DMS153 treated with DMSO at 0.1 percent for 48 hours (cell line): ENCODE results near the gene GABBR2.

Source experiments
- DNase-seq: peaks from one replicate; lab custom pipeline; 2025; ENCODE audit not compliant: unreplicated experiment; lab: John Stamatoyannopoulos, UW

Gene GABBR2

GRCh38 chr9:98708933-98709911 lies at the start of gene GABBR2:
GABBR2 (minus strand) TSS chr9:98708935; CDS start chr9:98708737, 198 bp downstream.
- no peak for DNase-seq

- no peak for DNase-seq
Measured at GRCh38 chr9:98755006-98755618, 46.4 kb upstream of the GABBR2 start.

DNA sequence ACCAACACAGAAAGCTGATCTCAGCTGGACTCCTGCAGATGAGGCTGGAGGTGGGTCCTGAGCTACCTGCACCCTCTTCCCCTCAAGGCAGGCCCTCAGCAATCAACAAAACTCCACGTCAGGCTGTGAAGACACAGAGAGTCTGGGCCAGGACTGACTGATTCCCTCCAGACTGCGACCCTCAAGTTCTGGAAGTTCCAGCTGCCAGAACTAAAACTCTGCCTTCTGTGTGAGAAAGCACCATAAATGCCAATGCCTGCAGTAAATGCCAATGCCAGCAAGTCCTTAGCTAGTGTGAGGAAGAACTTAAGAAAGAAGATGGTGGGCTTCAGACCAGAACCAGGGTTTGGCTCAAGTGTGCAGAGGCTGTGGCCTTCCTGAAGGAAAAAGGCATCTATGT lies 42.5 kb upstream of the GABBR2 start:
- DNase-seq, result no peak

DNA sequence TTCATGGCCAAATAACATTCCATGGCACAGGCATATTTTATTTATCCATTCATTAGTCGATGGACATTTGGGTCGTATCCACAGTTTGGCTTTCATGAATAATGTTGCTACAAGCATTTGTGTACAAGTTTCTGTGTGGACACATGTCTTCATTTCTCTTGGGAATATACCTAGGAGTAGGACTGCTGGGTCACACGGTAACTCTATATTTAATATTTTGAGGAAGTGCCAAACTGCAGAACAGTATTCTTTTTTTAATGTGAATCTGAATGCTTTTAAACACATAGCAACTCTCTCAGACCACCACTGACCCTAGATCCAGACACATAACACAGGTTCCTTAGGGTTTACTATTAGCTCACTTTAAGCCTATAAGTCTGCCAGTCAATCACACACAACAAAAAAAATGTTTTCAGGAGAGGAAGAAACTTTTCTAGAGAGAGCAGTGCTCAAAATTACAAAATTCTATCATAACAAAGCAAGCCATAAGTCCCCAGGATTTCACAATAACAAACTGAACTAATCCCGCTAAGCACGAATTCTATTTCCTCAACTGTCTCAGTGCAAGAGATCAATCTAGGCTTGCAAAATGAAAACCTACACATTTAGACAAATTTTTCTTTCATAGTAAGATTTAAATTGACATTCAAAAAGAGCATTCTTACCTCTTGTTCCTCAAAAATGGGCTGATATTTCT lies 41.8 kb upstream of the GABBR2 start:
- no peak for DNase-seq

DNA sequence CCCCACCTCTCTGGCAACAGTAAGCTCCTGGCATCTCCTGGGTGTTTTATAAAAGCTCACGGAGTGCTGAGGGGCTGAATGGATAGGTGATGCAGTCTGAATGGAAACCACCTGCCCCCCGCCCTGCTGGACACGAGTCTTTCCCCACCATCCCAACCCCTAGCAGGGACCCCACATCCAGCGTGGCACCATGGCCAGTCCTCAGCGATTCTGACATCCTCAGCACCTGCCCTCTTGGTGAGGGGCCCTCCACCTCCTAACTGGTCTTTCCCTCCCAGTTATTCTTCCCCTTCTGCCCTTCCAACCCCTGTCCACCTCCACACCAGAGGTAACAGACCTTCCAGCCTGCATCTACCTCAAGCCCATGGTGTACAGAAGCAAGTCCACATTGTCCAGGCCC lies 38.7 kb upstream of the GABBR2 start:
- no peak for DNase-seq

DNA sequence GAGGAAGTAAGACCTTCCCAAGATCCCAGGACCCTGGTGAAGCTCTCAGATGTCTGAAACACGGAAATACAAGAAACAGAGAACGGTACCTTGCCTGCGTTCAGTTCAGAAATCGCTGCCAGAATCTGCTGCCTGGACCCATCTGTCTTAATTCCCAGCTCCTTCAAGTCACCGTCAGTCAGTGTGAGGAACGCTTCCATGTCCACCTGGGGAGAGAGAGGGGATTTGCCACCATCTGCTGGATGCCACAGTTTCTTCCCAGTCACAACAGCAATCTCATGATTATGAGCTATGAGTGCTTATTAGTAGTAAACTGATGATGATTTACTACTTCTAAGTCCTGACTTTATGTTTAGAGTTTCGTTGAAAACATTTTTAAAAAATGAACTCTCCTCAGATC lies 36.7 kb upstream of the GABBR2 start:
- no peak for DNase-seq

GRCh38 chr9:98743818-98744611 lies 35.3 kb upstream of the GABBR2 start:
- DNase-seq, result no peak

DNA sequence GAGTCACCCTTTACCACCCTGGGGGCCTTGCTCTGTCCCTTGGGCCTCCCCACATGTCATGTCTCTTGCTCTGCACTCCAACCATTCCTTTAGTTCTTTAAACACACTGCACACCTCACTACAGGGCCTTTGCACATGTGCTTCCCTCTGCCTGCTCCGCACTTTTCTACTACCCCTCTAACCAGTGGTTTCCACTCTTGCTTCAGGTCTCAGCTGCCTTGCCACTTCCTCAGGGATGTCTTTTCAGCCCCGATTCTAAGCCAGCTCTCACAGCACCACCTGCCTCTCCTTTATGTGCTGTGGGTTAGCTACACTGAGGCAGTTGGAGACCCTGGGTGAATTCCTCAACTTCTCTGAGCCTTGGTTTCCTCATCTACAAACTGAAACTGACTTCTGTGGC lies 34.6 kb upstream of the GABBR2 start:
- no peak for DNase-seq

- no peak for DNase-seq
Measured at GRCh38 chr9:98742325-98743280, 33.9 kb upstream of the GABBR2 start.

- DNase-seq, result no peak
Measured at GRCh38 chr9:98740226-98740881, 31.6 kb upstream of the GABBR2 start.

- DNase-seq, result no peak
Measured at GRCh38 chr9:98738741-98739140, 30.0 kb upstream of the GABBR2 start.

DNA sequence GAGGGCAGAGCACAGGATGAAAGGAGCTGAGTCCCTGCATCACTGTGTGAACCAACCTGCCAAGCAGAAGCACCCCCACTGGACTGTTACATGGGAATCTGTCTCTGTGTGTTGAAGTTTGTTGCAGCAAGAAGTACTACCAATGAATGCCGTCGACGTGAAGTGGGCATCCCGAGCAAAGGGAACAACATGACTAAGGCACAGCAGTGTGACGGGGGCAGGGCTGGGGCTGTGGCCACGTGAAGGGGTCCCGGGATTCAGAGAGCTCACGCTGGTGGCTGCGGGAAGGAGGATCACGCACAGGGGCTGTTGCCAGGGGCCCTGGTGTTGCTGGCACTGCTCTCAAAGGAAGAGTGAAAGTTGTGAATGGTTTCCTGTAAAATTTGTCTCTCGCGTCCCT lies 27.5 kb upstream of the GABBR2 start:
- DNase-seq, result no peak

DNA sequence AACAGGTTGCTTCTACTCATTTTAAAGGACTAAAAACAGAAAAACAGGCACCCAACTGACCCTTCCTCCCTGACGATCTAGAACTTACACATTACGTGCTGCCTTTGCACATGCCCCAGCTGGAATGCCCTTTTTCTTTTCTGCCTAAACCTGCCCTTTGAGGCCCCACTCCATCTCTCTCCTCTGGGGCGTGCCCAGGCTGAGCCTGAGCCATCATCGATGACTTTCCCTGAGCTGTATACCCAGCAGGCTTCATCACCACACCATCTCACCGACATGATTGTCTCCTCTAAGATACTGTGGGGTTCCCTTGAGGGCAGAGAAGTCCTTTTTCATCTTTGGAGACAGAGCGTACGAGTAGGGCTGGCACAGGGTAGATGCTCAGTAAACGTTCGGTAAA lies 24.1 kb upstream of the GABBR2 start:
- DNase-seq, result no peak

DNA sequence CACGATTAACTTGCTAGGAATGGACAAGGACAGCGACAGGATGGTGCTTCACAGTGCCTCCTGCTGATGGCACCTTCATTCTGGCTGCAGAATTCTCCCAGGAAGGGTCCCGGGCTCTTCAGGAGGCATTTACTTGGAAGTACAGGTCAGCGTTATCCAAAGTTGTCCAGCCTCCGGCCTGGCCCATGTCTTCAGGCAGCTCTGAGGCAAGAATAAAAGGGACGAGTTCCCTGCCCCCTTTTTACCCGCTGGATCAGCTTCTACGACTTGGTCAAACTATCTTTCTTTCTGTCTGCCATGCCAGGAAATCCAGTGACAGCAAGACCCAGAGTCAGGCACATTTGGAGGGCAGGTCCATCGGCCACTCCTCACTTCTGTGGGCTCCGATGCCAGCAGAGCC lies 23.4 kb upstream of the GABBR2 start:
- DNase-seq, result no peak

DNA sequence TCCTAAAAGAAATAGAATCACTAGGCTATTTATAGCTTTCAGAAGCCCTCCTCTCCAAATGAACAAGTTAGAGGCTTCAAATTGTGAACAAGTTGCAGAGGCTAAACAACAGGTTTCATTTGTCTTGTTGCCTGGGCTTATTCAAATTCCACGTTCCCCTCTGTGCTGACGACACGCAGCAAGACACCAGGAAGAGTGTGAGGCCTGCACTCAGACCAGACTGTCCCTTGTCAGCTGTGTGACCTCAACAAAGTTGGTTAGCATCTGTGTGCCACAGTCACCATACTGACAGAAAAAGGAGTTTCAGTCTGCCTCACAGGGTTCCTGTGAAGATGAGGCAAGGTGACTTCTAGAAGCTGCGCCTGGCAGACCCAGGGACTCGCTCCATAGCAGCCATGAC lies 22.1 kb upstream of the GABBR2 start:
- DNase-seq, result no peak

DNA sequence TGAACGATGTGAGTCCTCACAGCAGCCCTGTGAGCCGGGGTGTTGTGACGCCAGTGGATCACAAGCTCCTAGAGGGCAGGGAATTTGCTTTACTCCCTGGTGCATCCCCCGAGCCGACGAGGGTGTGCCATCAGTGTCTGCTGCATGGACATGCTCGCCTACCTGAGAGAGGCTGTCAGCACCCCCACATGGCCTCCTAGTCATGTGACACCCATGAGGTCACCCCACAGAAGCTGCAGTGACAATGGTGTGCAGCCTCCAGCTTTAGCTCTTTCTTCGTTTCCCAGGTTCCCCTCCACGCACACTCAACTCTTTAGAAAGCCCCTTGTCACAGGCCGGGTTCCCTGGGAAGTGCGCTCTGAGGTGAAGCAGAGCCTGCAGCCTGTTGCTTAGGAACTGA lies 19.8 kb upstream of the GABBR2 start:
- no peak for DNase-seq

DNA sequence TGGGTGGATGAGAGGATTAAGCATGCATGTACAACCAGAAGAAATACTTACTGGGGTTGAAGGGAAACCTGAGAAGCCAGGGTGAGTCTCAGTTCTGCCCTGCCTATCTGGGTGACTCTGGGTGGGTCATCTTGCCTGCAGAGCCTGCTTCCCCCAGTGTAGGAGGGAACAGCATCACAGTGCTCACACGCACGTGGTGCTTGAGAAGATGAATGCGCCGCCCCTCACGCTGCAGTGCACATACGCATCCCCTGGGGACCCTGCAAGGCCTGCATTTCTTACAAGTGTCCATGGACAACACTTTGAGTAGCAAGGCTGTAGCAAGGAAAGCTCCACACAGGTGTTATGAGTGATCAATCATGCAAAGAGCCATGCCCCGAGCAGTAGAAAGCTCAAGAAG lies 18.7 kb upstream of the GABBR2 start:
- no peak for DNase-seq

DNA sequence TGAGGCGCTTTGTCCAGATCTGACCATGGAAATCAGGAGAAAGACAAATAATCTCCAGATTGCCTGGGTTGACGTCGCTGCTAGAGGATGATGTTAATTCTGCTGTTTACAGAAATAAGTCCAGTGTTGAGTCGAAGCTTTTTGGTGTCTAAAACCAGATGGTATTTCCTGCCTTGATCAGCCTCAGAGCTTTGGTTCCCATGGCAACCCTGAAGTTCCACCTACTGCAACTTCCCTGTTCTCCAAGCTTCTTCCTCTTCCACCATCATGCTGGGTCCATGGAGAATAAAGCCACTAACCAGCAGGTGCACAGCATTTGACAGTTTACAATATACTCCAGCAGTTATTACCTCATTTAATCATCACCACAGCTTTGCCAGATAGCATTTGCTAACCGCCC lies 18.0 kb upstream of the GABBR2 start:
- no peak for DNase-seq

- DNase-seq, result no peak
Measured at GRCh38 chr9:98724810-98725530, 16.2 kb upstream of the GABBR2 start.
